ENCODE data around the gene COQ8A.
A peak's percentile ranks its signal among the peaks of the same experiment; 100 is the strongest.
"Not testable (repeated sequence)": the region's sequence is repeated elsewhere in the genome, so short reads cannot be mapped to it uniquely, and the experiment has no call there.

Gene COQ8A

DNA sequence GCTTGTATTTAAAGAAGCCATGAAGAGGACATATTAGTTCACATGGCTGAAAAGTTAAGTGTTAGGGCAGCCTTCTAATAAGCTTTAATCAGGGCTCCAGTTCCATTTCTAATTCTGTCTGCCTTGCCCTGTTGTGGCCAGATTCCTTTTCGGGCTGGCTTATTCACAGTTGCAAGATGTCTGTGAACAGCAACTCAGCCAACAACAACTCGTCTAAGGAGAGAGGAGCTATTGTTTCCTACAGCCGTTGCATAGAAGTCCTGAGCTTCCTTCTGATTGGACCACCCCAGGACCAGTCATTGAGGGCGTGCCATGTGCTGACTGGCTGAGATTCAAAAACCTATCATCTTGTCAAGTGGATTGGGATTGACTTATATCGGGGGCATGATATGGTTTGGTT is 18.6 kb upstream of the COQ8A start:
- no peak for FAIRE-seq
- DNase-seq (ENCODE audit: low spot score), result no peak

DNA sequence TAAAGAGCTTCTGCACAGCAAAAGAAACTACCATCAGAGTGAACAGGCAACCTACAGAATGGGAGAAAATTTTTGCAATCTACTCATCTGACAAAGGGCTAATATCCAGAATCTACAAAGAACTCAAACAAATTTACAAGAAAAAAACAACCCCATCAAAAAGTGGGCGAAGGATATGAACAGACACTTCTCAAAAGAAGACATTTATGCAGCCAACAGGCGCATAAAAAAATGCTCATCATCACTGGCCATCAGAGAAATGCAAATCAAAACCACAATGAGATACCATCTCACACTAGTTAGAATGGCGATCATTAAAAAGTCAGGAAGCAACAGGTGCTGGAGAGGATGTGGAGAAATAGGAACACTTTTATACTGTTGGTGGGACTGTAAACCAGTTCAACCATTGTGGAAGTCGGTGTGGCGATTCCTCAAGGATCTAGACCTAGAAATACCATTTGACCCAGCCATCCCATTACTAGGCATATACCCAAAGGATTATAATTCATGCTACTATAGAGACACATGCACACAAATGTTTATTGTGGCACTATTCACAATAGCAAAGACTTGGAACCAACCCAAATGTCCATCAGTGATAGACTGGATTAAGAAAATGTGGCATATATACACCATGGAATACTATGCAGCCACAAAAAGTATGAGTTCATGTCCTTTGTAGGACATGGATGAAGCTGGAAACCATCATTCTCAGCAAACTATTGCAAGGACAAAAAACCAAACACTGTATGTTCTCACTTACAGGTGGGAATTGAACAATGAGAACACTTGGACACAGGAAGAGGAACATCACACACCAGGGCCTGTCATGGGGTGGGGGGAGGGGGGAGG is 10.6 kb upstream of the COQ8A start:
- not testable (repeated sequence) for DNase-seq (ENCODE audit: low spot score); FAIRE-seq

DNA sequence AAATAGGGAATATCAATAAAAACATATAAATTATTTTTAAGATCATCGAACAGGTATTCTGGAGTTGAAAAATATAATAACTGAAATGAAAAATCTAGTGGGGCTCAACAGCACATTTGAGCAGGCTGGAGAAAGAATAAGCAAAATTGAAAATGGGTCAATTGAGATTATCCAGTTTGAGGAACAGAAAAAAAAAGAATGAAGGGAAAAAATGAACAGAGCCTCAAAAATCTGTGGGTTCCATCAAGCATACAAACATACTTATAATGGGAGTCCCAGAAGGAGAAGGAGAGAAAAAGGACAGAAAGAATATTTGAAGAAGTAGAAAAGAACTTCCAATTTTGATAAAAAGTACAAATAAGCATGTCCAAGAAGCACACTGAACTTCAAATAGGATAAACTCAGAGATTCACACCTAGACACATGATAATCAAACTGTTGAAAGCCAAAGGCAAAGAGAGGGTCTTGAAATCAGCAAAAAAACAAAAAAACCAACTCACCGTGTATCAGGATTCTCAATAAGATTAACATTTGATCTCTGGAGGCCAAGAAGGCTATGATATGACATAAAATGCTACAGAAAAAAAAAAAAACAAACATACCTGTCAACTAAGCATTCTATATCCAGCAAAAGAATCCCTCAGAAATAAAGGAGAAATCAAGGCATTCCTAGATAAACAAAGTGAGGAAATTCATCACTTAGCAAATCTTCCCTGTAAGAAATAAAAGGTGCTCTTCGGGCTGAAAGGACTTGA is 5.4 kb upstream of the COQ8A start:
- DNase-seq (ENCODE audit: low spot score), result no peak
- FAIRE-seq, result no peak

DNA sequence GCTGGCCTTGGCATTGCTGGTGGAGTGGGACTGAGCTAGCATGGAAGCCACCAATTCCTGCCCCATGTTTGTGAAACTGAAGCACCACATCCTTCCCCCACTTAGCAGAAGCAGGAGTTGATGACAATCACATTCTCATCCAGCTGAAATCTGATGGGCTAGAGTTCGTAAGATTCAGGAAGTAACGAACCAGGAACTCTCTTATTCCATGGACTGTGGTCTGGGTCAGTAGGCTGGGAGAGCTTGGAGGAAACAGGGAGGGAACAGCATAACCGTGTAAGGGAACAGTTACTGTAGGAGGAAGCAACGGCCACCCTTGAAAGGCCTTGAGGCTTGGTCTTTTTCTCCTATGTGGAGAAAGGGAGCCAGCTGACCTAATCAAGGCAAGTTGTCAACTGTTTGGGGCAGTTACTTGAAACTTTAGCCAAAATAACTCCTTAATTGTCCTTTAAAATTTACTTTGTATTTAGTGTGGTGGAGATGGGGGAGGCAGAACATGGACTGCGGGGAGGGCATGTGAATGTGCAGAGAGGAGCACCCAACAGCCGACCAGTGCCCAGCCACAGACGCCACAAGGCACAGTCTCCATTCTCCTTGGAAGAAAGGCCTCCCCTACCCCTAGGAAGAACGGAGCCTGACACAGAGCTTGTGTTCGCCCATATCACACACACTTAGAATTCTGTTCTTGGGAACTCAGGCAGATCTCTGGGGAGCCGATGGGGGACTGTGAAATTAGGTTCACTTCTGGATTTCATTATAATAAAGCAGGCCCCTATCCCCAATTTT is 2.0 kb upstream of the COQ8A start:
- FAIRE-seq, result no peak
- no peak for DNase-seq (ENCODE audit: low spot score)

DNA sequence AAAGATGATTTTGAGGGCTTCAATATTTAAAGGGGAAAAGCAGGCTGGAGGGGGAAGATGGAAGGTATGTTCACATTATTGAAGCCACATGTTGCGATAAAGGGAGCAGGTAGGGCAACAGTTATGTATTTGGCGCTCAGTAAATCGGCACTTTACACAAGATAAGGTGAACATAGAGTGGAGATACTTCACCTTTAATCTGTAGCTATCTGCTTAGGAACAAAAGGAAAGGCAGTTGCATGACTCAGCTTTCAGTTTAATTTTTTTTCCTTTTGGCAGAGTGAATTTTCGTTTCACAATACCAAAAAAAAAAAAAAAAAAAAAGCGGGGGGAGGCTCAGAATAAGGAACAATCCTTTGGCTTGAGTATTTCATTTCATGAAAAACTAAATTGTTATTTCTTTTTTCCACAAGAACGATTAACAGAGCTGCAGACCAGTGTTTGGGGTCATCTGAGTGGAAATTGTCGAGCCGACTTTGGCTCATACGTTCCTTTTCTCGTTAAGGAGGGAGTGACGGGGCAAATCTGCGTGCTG is 1.1 kb upstream of the COQ8A start:
- DNase-seq (ENCODE audit: low spot score) (no peak), FAIRE-seq (no peak)

DNA sequence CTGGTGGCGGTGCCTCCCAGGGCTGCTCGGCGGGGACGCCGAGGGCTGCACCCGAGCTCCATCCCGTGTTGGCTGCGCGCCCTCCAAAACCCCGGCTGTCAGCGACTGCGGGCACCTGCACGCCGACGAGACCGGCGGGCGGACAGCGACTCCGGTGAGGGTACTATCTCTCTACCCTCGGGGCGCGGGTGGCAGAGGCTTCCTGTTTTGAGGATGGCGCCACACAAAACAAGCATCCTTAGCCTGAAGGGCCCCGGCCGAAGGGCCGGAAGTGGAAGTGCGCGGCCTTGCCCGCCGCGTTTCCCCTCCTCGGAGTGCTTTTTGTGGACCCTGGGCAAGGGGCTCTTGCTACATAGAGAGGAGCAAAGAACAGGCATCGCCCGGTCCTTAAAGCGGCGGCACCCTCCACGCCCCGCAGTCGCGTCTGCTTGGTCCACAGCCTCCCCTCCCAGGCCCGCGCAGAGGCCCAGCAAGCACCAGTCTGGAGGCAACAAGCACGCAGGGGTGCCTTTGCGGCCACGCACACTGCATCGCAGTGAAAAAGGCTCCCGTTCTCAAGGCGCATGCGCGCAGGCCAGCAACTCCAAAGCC is 561 bp upstream of the COQ8A start:
- peak; percentile 54 for DNase-seq (ENCODE audit: low spot score)

DNA sequence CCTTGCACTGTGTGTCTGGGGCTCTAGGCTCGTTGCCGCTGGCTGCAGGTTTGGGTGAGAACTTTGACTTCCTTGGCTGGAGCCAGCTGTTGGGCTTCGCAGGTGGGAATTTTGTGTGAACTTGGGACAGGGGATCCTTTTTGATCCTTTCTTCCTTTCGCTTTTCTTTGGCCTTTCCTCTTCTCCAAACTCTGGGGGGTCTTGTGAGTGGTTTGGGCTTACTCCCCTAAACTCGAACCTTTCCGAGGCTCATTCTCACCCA is 643 bp downstream of the COQ8A start:
- DNase-seq (ENCODE audit: low spot score), result no peak
- no peak for FAIRE-seq

More for the DNA sequence above, 561 bp upstream of the COQ8A start:
- FAIRE-seq, result no peak

DNA sequence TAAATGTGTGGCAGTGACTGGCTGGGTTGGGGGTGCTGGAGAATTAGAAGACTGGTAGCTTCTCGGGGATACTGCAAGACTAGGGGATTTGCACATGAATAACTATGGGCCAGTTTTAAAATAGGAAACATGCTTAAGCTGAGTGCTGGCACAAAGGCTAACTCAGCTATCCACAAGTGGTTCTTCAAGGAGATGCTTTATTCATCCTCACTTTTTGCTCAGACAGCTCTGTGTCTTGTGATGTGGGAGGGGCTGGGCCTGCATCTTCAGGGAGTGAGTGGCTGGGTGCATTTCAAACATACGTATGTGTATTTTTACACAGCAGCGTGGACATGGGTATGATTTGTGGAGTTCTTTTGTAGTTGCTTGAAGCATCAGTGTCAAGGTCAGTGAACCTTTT is 2.3 kb downstream of the COQ8A start:
- DNase-seq (ENCODE audit: low spot score) (no peak), FAIRE-seq (no peak)

DNA sequence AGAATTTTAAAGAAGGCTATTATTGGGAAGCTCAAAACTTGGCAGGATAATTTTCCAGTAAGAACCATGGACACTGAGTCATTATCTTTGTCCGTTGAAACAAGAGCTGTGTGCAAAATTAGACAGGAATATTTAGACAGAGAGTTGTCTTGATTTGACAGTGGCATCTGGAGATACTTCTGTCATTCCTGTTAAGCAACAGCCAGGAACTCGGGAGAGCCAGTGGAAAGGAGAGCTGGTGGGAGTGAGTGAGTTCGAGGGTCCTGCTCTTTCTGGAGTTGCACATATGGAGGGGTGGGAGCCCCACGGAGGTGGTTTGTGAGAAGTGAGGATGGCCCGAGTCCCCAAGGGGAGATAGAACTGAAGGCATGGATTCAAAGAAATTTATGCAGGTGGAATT is 3.1 kb downstream of the COQ8A start:
- DNase-seq (ENCODE audit: low spot score) (no peak), FAIRE-seq (no peak)

DNA sequence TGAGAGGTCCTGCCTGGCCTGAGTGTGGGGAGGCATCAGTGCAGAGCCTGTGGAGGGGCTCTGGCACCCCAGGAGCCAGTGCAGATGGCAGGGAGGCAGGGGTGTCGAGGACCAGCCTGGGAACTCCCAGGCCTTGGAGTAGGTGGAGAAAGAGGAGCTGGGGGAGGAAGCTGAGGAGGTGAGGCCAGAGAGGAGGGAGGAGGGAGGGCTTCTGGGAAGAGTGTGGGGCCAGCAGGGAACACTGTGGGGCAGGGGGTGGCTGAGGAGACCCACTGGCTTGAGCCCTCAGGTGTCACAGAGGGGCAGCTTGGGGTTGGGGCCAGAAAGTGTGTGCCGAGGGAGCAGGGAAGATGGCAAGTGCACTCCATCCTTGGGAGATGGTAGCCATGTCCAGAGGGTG is 3.8 kb downstream of the COQ8A start:
- FAIRE-seq (no peak), DNase-seq (ENCODE audit: low spot score) (no peak)

DNA sequence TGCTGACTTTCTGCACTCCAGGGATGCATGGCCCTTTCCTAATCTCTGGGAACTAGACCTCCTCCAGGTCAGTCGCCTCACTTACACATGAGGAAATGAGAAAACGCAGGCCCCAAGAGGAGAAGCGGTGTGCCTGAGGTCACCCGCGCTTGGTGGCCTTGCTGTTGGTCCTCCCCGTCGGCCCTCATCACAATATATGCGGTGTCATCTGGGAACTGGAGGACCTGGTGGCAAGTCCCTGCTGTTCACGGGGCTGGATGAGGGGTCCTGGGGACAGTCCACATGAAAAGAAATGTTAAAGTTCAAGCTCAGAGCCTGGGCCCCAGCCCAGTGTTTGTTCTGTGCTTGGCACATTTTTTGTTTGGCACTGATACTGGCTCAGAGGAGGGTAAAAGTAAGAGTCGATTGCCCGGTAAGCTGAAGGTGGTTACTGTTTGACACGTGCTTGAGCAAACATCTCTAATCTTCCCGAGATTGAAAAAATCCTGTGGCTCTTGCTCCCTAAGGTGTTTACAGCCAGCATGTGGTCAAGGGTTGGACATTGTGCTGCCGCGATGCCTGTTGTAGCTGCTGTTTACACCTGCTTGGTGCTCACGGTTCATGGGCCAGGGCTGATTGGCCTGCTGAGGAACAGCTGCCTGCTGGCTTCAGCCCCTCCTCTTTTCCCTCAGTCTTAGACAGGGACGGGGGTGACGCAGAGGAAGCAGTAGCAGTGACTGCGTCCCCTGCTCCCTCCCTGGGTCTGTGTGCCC is 5.2 kb downstream of the COQ8A start:
- FAIRE-seq (no peak), DNase-seq (ENCODE audit: low spot score) (no peak)

DNA sequence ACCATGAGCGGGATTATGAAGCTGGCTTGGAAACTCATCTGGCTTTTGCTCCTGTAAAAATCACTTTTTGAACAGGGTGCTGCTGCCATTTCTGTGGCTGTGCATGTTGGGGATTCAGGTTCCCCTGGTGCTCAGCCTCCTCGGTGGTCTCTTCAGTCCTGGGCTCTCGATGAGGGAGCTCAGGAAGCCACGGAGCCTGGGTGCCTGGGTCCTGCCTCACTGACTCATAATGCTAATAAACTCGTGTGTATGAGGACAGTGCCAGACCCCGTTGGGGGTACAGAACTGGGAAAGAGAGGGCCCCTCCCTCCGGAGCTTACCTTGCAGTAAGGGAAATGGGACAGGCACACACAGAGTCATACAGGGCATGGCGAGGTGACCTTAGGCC is 5.8 kb downstream of the COQ8A start:
- FAIRE-seq (no peak), DNase-seq (ENCODE audit: low spot score) (no peak)

DNA sequence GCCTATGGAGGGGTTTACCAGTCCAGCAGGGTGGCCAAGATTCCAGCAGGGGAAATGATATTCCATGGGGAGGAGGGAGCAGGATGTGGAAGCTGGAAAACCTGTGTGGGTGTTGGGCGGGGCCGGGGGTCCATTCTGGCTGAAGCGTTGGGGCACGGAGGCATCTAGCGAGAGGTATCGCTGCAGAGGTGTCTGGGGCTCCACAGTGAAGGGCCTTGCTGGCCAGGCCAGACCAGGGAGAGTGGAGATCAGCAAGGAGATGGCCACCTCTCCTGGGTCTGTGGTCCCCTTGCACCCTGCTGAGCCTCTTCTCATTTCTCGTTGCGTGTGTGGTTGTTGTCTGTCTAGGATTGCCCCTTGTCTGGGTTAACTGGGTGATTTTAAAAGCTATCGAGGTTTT is 6.2 kb downstream of the COQ8A start:
- FAIRE-seq (no peak), DNase-seq (ENCODE audit: low spot score) (no peak)

DNA sequence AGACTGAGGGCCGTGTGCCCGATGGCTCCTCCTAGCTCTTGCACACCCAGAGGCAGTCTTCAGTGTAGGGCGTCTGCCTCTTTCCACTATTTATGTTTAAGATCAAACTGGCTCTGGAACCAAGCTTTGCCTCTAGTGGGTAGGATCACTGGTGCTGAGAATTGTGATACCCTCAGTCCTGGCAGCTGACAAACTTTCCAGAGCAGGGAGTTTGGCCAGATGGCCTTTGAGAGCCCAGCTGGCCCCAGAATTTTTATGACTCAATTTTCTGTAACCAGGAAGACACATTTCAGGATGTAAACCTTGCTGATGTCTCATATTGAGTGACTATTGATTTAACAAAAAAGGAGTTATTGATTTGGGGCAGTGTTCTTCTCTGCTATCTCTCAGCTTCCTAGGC is 6.7 kb downstream of the COQ8A start:
- no peak for DNase-seq (ENCODE audit: low spot score)

DNA sequence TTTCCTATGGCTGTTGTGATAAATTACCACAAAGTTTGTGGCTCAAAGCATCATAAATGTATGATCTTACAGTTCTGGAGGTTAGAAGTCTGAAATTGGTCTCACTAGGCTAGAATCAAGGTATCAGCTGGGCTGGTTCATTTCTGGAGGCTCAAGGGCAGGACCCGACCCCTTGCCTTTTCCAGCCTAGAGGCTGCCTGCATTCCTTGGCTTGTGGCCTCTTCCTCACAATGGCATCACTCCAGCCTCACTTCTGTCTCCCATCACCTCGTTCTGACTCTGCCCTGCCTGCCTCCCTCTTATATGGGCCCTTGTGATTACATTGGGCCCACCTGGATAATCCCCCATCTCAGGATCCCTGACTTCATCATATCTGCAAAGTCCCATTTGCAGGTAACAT is 8.0 kb downstream of the COQ8A start:
- no peak for FAIRE-seq

More for the DNA sequence above, 6.7 kb downstream of the COQ8A start:
- no peak for FAIRE-seq

DNA sequence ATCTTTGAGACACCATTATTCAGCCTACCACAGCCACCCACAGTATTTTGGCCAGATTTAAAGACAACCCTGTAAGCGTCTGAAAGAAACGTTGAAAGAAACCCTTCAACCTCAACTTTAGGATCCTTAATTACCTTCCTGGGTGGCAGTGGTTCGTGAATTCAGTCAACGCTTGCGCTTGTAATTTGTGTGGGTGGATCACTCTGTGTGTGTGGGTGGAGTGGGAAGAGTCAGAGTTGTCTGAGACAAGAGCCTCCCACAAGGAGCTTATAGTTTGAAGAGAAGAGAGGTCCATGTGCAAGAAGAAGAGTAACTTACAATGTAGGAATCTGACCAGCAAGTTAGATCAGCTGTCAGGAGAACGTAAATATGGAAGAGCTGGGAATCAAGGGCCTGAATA is 8.4 kb downstream of the COQ8A start:
- FAIRE-seq, result no peak

More for the DNA sequence above, 8.0 kb downstream of the COQ8A start:
- DNase-seq (ENCODE audit: low spot score), result no peak

DNA sequence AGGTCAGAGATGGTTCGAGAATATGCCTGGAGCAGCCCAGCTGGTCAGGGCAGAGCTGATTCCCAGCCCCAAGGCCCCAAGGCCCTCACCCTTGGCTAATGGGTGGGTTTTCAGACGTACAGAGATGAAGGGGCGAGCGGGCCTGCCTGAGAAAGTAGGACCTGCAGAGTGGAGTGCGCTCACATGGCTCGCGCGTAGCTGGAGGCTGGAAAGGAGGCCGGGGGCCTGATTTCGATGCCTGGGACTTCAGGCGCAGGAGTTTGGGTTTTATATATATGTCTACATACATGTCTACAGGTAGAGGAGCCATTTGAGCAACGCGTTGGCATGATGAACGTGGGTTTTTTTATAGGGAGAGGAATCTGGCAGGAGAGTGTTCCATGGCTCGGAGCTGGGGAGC is 8.9 kb downstream of the COQ8A start:
- FAIRE-seq (no peak), DNase-seq (ENCODE audit: low spot score) (no peak)

More for the DNA sequence above, 8.4 kb downstream of the COQ8A start:
- no peak for DNase-seq (ENCODE audit: low spot score)

DNA sequence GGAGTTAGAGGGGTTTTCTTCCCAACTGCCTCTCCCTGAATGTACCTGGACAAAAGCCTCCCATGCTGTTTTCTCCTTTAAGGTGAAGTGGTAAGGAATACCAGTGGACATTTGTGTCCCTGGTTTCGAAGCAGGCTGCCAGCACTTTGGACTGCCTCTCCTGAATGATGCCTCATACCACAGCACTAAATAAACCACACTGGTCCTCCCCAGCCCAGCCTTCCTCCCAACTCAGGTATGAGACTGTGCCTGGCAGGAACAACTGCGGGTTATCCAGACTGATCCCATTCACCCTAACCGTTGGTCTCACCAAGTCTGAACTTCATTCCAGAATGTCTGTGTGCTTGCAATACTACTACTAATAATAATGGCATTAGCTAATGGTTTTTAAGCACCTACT is 9.3 kb downstream of the COQ8A start:
- FAIRE-seq (no peak), DNase-seq (ENCODE audit: low spot score) (no peak)

DNA sequence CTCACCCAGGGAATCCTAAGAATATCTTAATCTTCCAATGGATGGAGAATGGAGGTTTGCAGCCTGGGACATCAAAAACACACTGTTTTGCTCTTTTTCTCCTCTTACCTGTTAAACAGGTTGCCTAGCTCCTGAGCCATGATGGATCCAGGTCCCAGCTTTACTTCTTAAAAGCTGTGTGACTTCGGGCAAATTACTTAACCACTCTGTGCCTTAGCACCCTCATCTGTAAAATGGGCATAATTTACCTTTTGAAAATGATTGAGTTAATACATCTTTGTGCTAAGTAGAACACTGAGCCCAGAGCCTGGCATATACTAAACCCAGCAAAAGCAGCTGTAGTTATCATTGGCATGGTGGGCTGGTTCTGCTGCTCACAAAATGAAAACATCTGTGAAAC is 10.2 kb downstream of the COQ8A start:
- FAIRE-seq (no peak), DNase-seq (ENCODE audit: low spot score) (no peak)

DNA sequence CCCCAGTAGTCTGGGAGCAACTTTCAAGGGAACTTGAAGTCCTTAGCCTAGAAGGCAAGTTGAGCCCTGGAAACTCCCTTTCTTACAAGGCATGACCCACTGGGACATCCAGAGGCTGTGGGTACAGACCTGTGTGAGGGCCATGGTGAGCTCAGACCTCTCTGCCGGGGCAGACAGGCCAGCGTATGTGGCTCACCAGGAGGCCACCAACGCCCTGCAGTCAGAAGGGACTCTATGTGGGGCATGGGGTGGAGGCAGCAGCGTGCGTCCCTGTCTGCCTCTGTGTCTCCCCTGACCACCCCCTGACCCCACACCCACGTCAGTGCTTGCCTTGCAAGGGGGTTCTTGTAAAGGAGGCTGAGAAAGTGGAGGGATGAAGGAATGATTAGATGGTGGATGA is 10.8 kb downstream of the COQ8A start:
- FAIRE-seq (no peak), DNase-seq (ENCODE audit: low spot score) (no peak)
